NOMO-1 treated with dmso at 0.1 percent for 144 hours (cell line): ENCODE results near the gene RHOB.

ENCODE experiments used
- DNase-seq: peaks from one replicate; lab custom pipeline; 2025; ENCODE audit not compliant: unreplicated experiment; lab: John Stamatoyannopoulos, UW

RHOB gene

DNA sequence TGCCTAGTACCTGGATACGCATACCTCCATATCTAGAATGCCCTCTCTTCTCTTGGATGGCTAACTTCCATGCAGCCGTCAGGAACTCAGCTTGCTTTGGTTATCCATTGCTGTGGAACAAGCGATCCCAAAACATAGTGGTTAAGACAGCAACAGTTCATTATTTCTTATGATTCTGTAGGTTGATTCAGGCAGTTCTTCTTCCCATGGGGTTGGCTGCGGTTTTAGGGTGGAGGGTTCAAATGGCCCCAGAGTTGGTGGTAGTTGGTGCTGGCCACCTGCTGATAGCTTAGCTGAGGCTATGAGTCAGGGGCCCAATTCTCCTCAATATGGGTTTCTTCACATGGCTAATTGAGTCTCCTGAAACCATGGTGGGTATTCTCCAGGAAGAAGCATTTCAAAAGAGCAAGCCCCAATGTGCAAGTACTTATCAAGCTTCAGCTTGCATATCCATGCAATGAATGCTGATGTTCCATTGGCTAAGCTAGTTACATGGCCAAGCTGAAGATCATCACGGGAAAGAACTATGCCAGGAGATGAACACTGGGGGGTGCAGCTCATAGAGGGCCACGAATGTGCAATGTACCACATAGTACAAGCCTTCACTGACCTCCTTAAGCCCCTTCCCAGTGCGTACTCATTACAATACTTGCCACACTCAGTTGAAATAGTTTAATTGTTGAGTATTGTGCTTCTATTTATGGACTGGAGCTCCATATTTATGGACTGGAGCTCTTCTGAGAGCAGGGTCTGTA lies 10.0 kb upstream of the RHOB start:
- DNase-seq, result no peak

DNA sequence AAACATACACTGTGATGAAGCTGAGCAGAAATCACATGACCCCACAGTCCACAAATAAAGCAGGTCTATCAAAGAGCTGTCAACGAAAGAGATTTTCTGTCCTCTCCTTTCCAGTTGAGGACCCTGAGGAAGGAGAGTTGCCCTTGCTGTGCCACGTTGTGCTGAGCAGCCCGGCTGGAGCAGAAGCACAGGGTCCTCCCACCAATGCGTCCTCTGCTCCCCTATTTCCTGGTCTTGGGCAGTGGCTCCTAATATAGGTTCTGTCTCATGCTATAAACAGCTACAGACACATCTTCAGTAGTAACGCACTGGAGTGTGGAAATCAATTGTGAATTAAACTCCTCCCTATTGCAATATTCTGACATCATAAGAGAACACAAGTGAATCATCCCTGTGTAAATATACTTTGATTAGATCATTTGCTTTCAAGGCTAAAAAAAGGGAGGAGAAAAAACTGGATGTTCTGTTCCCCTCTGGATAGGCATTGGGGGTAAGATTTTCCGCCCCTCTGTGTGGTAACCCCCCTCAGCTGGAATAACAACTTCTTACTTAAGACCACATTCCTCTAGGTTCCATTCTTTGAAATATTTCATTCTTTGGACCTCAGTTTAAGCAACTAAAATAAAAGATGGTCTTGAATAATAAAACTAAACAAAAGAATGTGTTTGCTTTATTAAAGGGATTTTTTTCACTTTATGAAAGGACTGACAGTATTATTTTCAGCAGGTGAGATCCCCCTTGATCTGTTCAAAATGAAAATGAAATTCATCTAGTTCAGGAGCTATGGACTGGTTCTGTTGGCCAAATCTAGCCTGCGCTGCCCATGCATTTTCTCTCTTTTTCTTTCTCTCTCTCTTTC lies 8.3 kb upstream of the RHOB start:
- DNase-seq, result no peak

DNA sequence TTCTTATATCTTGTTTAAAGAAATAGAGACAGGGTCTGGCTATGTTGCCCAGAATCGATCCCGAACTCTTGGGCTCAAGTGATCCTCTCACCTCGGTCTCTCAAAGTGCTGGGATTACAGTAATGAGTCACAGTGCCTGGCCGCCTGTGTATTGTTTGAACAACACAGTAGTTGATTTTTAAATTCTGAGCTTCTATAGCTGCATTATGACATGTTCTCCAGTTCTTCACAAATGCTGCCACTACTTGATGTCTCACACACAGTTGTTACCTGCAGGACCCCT lies 7.7 kb upstream of the RHOB start:
- no peak for DNase-seq

DNA sequence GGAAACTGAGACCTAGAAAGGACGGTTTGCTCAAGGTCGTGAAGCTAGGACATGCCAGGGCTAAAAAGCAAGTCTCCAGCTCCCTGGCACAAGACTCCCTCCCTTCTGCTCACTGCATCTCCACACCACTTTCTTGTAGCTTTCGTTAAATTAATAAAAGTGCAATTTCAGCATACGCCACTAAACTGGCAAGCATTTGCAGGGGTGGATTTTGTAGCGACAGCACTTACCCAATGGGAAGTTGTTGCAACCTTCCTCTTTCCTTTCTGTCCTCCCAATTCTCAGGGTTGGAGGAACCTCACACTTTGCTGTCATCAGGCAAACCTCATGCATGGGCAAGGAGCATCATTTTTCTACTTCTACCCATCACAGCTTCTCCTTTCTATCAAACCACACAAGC lies 7.4 kb upstream of the RHOB start:
- DNase-seq, result peak; percentile 92

DNA sequence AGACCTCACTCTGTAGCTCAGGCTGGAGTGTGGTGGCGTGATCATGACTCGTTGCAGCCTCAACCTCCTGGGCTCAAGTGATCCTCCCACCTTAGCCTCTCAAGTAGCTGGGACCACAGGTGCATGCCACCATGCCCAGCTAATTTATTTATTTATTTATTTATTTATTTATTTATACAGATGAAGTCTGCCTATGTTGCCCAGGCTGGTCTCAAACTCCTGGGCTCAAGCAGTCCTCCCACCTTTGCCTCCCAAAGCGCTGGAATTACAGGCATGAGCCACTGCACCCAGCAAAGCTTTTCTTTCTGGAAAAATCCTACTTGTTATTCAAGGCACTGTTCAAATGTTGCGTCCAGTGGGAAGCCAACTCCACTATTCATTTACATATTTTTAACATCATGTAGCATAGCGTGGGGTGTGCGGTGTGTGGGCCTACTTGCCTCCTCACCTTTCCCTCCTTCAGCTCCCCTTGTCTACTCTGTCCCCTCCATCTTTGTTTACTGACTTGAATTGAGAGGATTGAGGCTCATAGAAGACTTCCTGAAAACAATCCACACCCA lies 6.8 kb upstream of the RHOB start:
- DNase-seq, result no peak

DNA sequence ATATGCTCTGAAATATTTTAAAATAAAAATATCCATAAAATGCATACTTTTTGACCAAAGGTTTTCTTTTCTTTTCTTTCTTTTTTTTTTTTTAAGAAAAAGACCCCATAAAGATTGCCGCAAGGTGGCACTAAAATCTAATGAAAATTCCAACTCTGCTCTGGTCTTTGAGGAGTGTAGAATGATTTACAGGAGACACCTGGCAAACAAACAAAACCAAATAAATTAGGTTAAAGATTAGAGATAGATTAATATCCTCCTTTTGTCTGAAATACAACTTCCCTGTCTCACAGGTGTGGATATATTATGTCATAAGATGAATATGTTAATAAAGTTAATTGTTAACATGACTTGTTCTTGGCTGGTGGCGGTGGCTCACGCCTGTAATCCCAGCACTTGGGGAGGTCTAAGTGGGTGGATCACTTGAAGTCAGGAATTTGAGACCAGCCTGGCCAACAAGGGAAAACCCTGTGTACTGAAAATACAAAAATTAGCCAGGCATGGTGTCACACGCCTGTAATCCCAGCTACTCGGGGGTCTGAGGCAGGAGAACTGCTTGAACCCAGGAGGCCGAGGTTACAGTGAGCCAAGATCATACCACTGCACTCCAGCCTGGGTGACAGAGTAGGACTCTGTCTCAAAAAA lies 3.5 kb upstream of the RHOB start:
- no peak for DNase-seq

DNA sequence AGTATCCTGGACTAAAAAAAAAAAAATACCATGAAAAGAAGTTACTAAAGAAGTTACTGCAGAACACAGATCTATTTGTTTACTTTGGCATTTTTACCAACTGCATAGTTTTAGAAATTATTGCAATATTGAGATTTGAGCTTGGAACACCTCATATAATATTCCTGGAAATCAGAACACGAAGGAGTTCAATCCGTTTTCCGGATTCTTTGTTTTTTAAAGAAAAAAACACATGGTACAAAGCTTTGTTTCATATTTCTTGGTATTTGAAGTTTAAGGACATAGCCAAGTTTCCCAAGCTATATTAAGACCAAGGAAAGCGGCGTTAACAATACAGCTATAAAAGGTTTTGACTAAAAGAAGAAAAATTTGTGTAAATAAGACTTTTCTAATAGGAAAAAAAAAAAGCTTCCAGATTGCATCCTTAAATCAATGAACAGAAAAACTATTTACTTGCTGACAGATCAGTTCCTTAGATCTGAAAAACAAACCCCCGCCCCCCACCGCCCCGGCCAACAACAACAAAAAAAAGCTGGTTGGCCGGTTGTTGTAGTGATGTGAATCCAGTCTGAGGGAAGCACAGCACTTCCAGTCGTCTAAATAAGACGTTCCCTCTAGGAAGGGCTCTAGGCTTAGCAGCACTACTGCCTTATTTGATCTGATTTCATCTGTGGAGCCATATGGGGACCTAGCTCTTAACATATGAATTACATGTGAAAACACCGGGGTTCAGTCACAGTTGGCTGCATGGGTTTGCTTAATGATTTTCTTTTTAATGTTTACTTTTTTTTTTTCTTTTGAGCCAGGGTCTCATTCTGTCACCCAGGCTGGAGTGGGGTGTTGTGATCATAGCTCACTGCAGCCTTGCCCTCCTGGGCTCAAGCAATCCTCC lies 2.5 kb upstream of the RHOB start:
- no peak for DNase-seq

DNA sequence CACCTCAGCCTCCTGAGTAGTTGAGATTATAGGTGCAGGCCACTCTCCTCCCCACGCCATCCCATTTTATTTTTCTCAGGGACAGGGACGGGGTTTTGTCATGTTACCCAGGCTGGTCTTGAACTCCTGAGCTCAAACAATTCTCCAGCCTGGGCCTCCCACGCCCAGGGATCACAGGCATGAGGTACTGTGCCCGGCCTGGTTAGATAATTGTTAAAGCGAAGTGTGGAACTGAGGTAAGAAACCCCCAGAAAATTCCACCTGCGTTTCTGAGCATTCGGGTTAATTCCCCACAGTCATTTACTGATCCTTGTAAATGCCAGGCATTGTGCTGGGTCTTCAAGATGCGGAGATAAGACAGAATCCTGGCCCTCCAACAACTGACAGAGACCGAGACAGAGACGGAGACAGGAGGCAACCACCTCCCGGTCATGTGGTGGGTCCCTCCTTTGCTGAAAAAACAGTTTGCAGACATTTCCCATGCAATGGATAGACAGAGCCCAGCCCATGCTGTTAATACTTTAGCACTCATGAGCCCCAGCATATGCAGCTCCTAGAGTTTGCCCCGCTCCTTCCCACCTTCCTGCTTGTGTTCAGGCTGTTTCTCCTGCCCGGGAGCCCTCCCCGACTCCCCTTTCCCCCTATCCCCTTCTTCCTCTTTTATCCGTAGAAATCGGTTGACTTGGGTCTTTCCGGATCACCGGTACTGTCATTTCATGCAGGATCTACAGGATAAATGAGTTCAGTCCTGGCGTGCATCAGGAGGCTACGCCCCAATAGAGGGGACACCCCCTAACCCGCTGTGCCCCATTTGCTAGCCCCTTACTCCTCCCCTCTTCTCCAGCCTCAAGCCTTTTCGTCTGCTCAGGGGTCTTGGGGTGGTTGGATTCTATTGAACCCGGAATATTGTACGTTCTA lies 1.6 kb upstream of the RHOB start:
- DNase-seq, result no peak

DNA sequence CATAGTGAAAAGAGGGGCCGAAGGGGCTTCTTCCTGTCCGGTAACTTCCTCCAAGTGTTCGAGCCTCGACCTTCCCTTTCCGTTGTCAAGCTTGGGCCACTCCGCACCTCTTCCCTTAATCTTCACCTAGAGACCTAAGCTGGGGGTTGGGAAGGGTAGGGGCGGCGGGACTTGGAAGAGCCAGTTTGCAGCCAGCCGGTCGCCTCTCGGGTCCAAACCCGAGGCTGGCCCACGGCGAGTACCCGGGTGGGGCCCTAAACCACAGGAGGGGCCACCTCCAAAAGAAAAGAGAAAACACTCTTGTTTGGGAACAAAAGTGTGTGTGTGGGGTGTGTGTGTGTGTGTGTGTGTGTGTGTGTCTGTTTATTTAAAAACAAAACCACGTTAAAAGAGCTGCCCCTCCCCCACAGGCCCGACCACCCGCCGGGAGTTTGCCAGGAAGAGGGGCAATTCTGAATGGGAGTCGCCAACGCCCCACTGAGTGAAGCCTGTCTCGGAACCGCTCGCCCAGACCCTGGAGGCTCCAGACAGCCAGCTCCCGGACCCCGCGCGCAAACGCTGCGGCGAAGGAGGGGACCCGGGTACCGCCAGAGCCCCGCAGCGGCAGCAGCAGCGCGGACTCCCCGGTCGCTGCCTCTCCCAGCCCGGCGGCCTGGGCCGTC lies 488 bp upstream of the RHOB start:
- DNase-seq, result no peak

DNA sequence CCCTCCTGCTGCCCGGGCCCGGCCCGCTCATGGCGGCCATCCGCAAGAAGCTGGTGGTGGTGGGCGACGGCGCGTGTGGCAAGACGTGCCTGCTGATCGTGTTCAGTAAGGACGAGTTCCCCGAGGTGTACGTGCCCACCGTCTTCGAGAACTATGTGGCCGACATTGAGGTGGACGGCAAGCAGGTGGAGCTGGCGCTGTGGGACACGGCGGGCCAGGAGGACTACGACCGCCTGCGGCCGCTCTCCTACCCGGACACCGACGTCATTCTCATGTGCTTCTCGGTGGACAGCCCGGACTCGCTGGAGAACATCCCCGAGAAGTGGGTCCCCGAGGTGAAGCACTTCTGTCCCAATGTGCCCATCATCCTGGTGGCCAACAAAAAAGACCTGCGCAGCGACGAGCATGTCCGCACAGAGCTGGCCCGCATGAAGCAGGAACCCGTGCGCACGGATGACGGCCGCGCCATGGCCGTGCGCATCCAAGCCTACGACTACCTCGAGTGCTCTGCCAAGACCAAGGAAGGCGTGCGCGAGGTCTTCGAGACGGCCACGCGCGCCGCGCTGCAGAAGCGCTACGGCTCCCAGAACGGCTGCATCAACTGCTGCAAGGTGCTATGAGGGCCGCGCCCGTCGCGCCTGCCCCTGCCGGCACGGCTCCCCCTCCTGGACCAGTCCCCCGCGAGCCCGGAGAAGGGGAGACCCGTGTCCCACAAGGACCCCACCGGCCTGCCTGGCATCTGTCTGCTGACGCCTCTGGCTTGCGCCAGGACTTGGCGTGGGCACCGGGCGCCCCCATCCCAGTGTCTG lies 767 bp downstream of the RHOB start:
- DNase-seq, result no peak

DNA sequence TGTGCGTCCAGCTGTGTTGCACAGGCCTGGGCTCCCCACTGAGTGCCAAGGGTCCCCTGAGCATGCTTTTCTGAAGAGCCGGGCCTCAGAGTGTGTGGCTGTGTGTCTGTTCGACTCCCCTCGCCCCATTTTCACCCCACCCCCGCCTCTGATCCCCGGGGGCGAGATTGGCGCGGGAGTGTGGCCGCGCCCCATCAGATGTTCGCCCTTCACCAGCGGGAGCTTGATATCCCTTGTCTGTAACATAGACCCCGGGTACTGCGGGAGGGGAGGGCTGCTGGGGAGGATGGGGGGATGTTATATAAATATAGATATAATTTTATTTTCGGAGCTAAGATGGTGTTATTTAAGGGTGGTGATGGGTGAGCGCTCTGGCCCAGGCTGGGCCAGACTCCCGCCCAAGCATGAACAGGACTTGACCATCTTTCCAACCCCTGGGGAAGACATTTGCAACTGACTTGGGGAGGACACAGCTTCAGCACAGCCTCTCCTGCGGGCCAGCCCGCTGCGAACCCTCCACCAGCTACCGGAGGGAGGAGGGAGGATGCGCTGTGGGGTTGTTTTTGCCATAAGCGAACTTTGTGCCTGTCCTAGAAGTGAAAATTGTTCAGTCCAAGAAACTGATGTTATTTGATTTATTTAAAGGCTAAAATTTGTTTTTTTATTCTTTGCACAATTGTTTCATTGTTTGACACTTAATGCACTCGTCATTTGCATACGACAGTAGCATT lies 1.5 kb downstream of the RHOB start:
- no peak for DNase-seq

DNA sequence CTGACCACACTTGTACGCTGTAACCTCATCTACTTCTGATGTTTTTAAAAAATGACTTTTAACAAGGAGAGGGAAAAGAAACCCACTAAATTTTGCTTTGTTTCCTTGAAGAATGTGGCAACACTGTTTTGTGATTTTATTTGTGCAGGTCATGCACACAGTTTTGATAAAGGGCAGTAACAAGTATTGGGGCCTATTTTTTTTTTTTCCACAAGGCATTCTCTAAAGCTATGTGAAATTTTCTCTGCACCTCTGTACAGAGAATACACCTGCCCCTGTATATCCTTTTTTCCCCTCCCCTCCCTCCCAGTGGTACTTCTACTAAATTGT lies 2.1 kb downstream of the RHOB start:
- no peak for DNase-seq

DNA sequence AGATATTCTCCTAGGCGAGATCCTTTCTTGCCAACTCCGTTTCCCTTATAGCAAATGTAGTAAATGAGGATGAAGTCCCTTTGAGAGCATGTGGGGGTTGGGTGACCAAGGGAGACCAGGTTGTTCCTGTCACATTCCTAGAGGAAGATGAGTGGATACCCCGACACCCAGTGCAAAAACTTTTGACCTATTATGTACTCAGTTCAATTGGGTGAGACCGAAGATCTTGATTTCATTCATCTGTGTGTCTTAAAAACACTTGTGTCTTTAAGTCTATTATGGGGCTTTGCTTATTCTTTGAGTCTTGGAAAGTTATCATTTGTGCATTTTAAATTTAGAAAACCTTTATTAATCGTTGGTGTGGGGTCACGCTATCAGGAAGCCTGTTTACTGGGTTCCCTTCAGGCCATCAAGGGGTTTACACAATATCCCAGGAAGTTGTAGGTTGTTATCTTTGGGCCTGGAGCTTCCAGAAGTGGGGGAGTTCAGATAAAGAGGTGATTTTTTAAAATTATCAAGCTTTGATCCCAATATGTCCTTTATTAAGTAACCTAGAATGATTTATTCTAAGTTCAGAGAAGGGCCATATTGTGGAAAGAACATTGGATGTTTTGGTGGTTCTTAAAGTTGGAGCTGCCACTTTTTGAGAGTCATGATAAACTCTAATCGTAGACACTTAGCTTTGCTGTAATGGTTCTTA lies 2.8 kb downstream of the RHOB start:
- no peak for DNase-seq

DNA sequence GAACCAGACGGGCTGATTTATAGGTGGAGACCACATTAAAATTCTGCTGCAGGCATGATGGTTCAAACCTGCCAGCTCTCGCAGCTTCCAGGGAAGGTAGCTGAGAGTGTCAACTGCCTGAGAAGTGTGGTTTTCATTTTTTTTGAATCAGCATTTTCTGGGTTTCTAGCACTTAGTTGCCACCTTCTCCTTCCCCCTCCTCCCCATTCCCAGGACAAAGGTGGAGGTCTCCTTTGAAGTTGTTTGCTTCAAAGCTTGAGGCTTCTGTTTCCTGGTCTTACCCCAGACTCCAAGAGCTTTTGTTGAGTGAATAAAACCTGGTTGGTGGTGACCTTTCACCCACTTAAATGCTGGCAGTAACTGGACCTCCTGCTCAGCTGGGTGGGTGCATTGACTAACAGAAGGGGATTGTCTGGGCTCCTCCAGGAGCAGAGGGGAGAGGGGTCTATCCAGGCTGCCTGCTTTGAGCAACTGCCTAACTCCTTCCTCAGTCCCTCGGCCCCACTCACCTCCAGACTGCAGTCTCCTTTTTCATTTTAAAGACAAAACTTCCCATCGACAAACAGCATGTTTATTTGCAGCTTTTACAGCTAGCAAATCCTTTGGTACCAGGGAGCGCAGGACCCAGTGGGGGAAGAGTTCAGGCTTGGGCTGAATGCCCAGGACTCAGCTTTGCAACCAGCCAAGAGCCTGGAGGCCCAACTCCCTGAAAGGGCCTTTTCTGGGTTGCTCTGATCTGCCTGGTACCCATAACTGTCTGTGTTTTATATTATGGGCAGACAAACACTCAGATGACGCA lies 3.5 kb downstream of the RHOB start:
- DNase-seq, result no peak

DNA sequence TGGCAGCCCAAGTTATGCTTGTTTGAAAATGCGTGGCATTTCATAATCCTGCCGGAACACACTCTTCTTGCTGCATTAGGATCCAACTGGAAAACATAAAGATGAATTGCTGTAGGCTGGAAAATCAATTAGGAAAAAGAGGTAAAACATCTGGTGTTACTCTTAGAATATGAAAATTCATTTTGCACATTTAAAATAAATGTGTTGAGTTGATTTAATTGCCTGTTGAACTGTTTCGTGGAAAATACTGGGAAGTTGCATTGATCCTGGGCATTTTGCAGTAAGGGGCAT lies 4.1 kb downstream of the RHOB start:
- no peak for DNase-seq

DNA sequence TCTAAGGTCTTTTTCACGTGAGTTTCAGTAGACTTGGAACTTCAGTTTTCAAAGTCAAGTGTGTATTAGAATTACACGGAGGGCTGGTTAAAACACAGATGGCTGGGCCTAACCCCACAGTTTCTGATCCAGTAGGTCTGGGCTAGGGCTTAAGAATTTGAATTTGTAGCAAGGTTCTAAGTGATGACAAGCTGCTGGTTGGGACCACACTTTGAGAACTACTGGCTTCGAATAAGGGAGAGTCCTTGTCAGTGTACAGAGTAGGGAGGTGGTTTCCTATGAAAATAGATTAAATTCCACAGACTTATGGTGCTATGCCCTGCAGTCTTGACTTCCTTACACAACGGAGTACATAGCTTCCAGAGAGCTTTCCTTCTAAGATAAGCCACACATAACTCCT lies 4.5 kb downstream of the RHOB start:
- no peak for DNase-seq
